ENCODE data around the gene PRLR. TPM values are rescaled to one million over a fixed set of nuclear protein-coding genes. Genes with fewer than 3 reads are reported as not detected.

Gene PRLR
- total and polyA plus RNA-seq, 10 of the 15 experiments (the other 5 are each of a cell fraction or from before 2014, with no cell fraction given), result 0.03 to 8.1 (median 0.20) TPM

GRCh38 chr5:35129921-35130485 lies 100.3 kb downstream of the PRLR start (continued):
- no peak for TF ChIP-seq ZNF687 (IDR thresholded peaks at IDR 0.05)
- TF ChIP-seq ATF7 (IDR thresholded peaks at IDR 0.05; ENCODE audit: low read depth), result peak; percentile 36; the same call in 1 of the 2 replicates
- peak; percentile 49 to 51; a peak in 3 of 4 replicates for TF ChIP-seq IKZF2 (IDR thresholded peaks at IDR 0.05)
- no peak for TF ChIP-seq ZNF384 (IDR thresholded peaks at IDR 0.05; ENCODE audit: borderline replicate concordance, low read depth, low read length)
- TF ChIP-seq PBX3 (IDR thresholded peaks at IDR 0.05; ENCODE audit: insufficient replicate concordance, low read depth, low read length), result no peak
- TF ChIP-seq CTCF (IDR thresholded peaks at IDR 0.05 in 2 of 3, conservative IDR thresholded peaks at IDR 0.05 in 1 of 3; ENCODE audit: control insufficient read depth in 2 of 3, extremely low read depth in 1 of 3, insufficient read depth in 1 of 3, low read depth in 3 of 3, low read length in 3 of 3), result no peak
- peak; percentile 40; the same call in 1 of the 2 replicates for TF ChIP-seq MTA2 (IDR thresholded peaks at IDR 0.05; ENCODE audit: low read depth)
- TF ChIP-seq POLR2AphosphoS5 (IDR thresholded peaks at IDR 0.05; ENCODE audit: low read length), result no peak
- TF ChIP-seq TBL1XR1 (IDR thresholded peaks at IDR 0.05; ENCODE audit: low read depth, low read length), result no peak
- no peak for TF ChIP-seq BHLHE40 (IDR thresholded peaks at IDR 0.05; ENCODE audit: borderline replicate concordance in 1 of 2, low read depth in 2 of 2, low read length in 1 of 2)
- TF ChIP-seq ZNF592 (IDR thresholded peaks at IDR 0.05), result no peak
- no peak for TF ChIP-seq NFYB (IDR thresholded peaks at IDR 0.05; ENCODE audit: insufficient read depth, low read depth, low read length)
- TF ChIP-seq RELA (IDR thresholded peaks at IDR 0.05; ENCODE audit: borderline replicate concordance, partially characterized antibody), result no peak
- TF ChIP-seq ZNF24 (IDR thresholded peaks at IDR 0.05), result no peak
- TF ChIP-seq PAX5 (IDR thresholded peaks at IDR 0.05; ENCODE audit: borderline replicate concordance, low read depth, low read length), result no peak
- no peak for TF ChIP-seq MEF2A (IDR thresholded peaks at IDR 0.05; ENCODE audit: insufficient read depth, low read depth, low read length)
- no peak for TF ChIP-seq HDAC6 (IDR thresholded peaks at IDR 0.05; ENCODE audit: unreplicated experiment)
- TF ChIP-seq NFIC (IDR thresholded peaks at IDR 0.05; ENCODE audit: low read depth, low read length), result no peak
